Caki2 (cell line): Measurements from ENCODE around the gene TBX1. TPM values are rescaled to one million over a fixed set of nuclear protein-coding genes. Genes with fewer than 3 reads are reported as not detected.

ENCODE experiments used
- DNase-seq: peaks from one replicate; pipeline ENCODE4 v3.0.0-alpha.2; 2015; ENCODE audit warnings: low read depth
- in situ Hi-C: cut with HindIII; loops from 2 replicates; pipeline ENCODE4 v1.10.0; 2016; ENCODE audit warnings: low sequenced_read_pairs, low pct_unique_long_range_greater_than_20kb, mixed read lengths
- total RNA-seq: library from RNA; depleted of rRNA; stranded (reverse); fragments of >200 nt; shearing (Covaris generic); gene quantifications from 2 replicates; pipeline ENCODE4 v1.2.3, GENCODE V29; 2014; ENCODE audit warnings: low replicate concordance; rRNA removed

TBX1 gene
- total RNA-seq = 0.68 TPM in 1 of 2 replicates, not detected in the other

DNA sequence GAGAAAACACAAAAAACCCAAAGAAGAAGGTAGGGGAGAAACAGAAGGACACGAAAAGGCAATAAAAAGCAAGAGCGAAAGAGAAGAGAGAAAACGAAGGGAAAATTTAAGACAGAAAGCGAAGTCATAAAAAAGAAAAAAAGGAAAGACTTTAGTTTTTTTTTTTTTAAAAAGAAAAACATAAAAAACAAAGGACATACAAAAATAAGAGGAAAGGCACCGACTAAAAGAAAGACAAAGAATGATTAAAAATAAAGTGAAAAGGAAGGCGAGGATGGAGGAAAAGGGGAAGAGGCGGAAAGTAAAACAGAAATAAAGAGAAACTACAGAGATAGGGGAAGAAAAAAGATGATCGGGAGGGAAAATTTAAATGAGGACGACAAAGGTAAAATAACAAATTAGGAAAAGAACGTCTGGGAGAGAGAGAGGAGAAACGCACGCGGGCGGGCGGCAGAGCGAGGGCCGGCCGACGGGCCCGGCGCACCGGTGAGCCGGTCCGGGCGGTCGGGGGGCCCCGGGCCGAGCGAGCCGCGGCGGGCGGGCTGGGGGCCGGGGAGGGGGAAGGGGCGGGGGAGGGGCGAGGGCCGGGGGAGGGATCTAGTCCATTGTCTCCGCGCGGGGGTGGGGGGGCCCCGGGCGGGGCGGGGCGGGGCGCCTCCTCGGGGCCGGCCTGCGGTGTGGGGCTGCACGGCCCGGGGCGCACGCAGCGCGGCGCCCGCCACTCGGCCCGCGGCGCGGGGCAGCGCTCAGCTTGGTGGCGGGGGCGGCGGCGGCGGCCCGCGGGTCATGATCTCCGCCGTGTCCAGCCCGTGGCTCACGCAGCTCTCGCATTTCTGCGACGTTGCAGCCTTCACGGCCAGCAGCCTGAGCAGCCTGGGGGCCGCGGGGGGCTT lies at the start of gene TBX1:
TBX1 (plus strand) TSS at position 721 of the 893 bp plus-strand sequence; CDS start at position 787, 66 bp downstream.
- in situ Hi-C loops = no loop called here
- no peak for DNase-seq

DNA sequence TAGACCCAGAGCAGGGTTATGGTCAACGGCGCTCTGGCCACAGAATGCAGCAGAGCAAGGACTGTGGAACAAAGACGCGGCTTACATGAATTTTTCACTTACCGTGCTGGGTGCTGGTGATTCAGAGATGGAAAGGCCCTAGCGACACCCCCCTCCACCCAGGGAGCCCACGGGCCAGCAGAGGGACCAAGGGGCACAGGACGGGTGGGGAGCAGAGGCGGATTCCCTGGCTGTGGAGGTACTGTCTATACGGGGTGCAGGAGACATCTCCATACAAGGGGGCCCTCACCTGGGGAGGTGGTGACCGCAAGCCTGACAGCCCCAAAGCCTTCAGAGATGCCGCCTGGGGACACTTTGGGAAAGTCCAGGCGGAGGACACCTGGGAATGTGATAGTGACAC lies 47.3 kb upstream of the TBX1 start:
- DNase-seq = no peak
- in situ Hi-C loops = no loop called here

DNA sequence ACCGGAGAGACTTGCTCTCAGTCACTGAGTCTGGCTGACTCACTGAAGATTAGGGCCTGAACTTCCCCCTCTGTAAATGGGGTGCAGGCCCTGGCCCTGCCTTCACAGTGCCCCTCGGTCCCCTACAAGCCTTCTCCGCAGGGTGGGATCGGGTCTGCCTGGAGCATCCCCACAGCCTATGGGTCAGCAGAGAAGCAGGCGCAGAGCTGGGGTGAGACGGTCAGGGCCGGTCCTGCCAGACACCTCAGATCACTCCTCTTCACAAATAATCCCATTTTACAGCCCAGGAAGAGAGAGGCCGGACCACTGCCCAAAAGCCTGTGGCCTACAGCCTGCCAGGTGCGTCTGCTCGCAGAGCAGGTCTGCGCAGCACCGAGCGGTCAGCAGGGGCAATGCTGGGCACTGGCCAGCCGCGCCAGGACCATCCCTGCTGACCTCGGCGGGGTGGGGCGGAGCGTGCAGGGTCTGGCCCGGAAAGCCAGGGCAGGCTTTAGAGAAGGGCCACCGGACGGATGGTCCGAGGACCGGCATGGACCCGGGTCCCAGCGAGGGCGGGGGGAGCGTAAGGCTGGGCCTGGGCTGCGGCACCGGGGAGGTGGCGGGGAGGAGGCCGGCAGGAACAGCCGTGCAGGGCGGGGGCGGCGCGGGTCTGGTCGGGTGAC lies 46.8 kb upstream of the TBX1 start:
- in situ Hi-C loops = no loop called here
- DNase-seq = peak; percentile 39

DNA sequence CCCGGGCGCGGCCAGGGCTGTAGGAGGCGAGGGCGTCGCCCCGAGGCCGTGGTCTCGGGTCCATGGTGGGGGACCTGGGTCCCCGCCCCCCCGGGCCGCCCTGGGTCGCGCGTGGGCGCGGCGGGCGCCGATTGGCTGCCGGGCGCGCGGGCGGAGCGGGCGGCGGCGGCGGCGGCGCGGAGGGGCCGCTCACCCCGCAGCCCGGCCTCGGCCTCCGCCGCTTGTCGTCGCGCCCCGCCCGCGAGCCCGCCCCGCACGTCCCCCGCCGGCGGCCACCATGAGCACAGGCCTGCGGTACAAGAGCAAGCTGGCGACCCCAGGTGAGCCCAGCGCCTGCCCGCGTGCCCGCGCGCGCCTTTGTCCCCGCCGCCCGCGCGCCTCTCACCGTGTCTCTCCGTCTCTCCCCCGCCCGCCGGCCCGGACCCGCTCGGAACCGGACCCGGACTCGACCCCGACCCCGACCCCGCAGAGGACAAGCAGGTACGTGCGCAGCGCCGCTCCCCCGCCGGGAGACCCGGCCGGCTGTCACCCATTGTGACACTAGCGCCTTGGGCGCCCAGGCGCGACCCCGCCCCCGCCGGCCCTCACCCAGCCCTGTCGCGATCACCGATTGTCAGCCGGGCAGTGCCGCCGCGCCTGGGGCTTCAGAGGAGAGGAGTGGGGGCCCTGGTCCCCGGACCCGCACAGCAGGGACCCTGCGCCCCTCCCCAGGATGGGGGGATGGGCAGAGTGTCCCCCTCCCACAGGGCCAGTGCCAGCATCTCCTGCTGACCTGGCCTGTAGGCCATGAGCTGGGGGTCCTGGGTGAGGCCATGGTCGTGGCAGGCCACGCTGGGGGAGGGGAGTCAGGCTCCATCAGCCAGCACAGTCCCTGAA lies 46.0 kb upstream of the TBX1 start, which contains the start of gene SEPTIN5:
SEPTIN5 (plus strand) TSS at position 192 of the 876 bp plus-strand sequence; CDS start at position 278, 86 bp downstream.
- in situ Hi-C loops = no loop called here
- no peak for DNase-seq

DNA sequence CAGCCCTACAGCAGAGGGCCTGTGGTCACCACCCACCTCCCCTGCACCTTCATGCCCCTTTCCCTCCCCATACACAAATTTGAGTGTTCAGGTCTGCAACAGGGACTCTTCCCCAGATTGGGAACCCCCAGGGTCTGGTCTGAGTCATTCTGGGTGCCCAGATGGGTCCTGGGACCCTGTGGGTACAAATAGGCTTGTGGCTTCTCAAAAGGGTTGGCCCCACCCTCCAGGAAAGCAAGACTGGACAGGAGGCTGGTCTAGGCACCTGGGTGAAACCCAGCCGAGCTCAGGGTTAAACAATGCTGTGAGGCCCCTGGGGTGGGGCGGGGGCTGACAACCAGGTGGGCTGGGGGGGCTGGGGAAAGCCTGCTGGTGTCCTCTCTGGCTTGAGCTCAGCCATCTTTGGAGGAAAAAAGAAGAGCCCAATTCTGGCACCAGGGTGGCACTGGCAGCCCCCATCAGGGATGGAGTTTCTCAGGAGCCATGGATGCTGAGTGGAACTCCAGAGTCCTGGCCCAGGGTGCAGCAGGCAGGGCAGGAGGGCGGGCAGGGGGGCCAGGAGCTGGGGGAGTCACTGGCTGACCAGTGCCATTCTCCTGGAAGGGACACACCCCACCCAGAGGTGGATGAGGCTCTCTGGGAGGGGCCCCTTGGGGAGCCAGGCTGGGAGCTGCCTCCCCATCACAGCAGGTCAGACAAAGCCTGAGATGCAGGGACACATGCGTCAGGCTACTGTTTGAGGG lies 45.2 kb upstream of the TBX1 start:
- DNase-seq = no peak
- in situ Hi-C loops = no loop called here

DNA sequence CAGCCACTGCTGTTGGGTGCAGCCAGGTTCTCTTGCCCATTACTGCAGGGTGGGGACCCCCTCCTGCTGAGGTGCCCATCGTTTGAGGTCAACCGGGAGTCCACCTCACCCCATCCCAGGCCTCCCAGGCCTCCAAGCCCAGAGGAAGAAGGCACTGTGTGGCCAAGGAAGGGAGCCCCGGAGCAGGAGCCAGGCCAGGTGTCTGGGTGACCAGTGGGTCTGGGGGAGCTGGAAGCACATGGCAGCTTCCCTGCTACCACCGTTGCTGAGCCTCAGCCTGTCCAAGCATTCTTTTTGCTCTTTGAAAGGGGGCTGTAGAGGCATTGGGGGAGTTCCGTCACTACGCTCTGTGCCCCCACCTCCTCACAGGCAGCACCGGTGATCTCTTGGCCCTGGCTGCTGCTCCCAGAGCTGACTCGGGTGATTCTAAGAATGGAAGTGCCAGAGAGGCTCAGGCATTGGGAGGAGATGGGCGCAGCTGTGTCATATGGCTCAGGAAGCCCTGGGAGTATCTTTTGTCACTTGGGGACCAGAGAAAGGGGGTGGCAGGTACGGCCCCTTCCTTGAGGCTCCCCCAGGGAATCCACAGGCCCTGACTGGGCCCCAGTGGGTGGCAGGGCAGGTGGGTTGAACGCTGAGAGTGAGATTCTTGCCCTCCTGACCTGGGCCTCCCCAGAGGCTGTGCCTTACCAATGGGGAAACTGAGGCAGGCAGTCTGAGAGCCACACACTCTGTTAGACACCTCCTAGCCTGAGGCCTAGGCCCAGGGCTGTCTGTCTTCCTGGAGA lies 44.3 kb upstream of the TBX1 start:
- DNase-seq = no peak
- in situ Hi-C loops = no loop called here

DNA sequence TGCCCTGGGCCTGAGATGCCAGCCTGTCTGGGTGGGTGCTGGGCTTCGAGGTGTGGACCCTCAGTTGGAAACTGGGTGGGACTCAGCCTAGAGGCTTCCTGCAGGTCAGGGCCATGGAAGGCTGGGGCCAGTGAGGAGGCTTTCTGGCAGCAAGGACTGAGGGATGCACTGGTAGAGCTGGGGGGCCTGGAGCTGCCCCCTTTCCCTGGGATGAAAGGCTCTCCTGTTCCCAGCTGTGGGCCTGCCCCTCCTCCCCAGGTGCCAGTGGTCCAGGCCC lies 43.8 kb upstream of the TBX1 start:
- in situ Hi-C loops = no loop called here
- DNase-seq = no peak

DNA sequence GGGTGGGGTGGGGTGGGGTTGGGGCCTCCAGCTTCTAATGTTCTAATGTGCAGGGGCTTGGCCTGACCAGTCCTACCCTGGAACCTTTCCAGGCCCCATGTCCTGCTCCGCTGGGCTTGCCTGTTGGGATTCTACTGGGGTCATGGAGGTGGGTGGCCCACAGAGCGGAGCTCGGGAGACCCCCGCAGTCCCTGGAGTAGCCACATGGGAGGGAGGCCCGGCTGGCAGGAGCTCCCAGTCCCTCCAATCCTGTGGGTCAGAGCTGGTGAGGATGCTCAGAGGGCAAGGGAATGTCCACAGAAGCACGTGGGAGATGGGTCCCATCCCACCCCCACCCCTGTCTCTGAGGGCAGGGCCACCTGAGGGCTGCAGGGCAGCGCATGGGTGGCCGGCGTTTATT lies 43.4 kb upstream of the TBX1 start:
- DNase-seq = no peak
- in situ Hi-C loops = no loop called here

DNA sequence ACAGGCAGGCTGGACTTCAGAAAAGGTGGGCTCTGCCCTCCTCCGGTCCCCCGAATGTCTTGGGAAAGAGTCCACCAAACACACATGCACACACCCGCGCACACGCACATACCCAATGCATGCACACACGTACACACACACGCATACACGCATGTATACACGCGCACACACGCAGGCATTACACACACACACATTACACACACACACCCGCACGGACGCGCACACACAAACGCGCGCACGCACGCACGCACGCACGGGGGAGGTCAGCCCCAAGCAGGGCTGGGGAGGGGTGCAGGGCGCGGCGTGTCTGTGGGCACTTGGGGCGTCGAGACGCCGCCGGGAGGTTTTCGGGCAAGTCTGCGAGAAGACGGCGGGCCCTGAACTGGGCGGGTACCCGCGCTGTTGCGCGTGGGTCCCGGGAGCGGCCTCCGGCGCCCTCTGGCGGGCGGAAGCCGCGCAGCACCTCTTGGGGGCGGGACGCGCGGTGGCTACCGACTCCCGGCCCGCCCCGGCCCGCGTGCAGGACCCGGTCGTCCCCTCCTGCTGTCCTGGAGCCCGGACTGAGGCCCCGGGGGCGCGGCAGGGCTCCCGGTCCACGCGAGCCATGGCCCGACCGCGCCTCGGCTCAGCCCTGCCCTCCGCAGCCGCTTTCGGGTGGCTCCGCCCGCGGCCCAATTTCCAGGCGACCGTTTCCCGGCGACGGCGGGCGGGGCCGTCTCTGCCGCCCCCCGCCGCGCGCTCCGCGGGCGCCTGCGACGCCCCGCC lies 42.7 kb upstream of the TBX1 start:
- peak; percentile 78 for DNase-seq
- in situ Hi-C loops = no loop called here

DNA sequence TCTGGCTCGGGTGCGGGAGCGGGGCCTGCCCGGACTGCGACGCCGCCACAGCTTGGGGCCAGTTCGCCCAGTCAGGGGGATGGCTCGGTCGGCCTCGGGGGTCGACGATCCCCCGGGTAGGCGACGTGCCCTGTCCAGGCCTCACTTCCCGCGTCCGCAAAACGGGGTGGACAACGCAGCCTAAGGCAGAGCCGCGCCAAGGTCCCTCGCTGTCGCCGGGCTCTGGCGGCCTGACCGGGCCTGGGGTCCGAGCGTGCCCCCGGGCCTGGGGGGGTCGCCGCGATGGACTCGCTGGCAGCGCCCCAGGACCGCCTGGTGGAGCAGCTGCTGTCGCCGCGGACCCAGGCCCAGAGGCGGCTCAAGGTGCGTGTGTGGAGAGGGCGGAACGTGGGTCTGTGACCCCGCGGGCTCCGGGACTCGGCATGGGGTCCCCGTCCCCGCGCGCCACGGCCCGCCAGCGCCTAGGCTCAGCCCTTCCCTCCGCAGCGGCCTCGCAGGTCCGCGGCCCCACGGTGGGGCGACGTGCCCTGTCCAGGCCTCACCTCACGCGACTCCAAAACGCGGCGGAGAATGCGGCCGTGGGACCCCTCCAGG lies 42.0 kb upstream of the TBX1 start:
- in situ Hi-C loops = no loop called here
- DNase-seq = no peak

DNA sequence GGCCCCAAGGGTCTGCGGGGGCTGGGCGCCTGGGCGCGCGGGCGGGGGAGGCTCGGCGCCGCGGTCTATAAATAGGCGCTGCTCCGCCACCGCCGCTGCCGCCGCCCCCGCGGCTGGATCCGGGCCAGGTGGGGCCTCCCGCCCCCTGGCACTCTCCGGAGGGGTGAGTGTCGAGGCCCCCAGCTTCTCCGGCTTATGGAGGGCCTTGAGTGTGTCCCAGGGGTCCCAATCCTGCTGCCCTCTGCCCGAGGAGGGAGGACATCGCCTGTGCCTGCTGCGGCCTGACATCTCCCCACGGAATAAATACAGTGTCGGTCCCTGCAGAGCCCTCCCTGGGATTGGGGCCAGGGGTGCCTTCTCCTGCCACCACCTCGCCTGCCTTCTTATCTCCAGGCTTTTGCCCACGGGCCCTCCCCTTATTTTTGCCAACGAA lies 41.5 kb upstream of the TBX1 start:
- no peak for DNase-seq
- in situ Hi-C loops = no loop called here

DNA sequence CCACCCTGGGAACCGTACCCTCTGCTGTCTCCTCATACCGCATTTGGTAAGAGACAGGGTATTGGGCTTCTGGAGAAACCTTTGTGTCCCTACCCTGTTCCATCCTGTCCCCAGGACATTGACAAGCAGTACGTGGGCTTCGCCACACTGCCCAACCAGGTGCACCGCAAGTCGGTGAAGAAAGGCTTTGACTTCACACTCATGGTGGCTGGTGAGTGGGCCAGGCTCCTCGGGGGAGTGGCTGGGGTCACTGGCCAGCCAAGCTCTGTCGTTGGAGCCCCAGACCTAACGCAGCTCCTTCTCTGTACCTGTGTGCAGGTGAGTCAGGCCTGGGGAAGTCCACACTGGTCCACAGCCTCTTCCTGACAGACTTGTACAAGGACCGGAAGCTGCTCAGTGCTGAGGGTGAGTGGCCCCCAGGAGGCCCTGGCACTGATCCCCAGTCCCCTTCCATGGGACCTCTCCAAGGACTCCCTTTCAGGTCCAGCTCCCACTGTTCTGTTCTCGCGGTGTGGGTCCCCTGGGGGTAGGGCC lies 41.0 kb upstream of the TBX1 start:
- in situ Hi-C loops = no loop called here
- no peak for DNase-seq

DNA sequence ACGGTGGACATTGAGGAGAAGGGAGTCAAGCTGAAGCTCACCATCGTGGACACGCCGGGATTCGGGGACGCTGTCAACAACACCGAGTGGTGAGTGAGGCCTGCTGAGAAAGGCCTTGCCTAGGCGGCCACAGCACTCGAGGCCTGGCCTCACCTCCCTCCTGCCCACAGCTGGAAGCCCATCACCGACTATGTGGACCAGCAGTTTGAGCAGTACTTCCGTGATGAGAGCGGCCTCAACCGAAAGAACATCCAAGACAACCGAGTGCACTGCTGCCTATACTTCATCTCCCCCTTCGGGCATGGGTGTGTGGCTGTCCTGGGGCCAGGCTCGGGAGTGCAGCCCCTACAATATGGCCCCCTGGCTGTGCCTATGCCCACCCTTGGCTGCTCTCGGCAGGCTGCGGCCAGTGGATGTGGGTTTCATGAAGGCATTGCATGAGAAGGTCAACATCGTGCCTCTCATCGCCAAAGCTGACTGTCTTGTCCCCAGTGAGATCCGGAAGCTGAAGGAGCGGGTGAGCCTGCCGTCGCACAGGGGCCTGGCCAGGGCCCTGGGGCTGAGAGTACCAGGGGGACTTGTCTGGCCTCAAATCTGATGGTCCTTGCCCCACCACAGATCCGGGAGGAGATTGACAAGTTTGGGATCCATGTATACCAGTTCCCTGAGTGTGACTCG lies 40.3 kb upstream of the TBX1 start:
- in situ Hi-C loops = no loop called here
- DNase-seq = no peak

DNA sequence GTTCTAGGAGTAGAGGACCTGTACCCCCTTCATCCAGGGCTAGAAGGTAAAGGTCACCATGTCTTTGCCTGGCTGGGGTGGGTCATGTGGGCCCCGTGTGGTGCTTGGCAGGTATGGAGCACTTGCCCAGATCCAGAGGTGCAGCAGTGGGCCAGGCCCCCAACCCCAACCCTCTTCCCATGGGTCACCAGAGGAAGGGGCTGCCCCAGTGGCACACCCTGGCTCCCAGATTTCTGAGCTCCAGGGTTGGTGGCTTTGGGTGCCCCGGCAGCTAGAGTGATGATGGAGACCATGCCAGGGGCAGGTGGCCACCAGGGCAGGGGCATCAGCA lies 39.6 kb upstream of the TBX1 start:
- DNase-seq = no peak
- in situ Hi-C loops = no loop called here

DNA sequence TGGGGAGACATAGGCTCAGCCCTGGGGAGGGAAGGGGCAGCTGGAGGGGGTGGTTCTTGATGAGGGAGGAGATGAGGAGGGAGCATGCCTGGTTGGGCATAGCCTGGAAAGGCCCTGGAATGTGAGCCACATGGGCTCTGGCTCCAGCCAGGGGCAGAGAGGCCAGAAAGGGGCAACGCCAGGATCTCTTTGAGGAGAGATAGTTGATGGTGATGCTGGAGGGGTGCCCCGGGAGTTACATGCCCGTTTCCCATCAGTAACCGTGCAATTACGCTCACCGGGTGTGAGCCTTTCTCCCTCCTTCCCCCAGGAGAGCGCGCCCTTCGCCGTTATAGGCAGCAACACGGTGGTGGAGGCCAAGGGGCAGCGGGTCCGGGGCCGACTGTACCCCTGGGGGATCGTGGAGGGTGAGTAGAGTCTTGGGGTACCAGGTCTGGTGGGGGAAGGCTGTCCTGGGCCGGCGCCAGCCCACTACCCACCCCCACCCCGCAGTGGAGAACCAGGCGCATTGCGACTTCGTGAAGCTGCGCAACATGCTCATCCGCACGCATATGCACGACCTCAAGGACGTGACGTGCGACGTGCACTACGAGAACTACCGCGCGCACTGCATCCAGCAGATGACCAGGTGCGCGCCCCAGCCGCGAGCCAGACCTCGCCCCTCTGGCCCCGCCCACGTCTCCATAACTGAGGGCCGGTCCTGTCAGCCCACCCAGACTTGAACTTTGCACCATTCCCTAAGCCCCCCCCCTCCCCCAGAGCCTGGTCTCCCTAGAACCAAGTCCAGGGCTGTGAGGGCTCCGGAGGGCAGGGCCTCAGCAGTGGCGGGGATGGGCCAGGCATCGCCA lies 39.0 kb upstream of the TBX1 start:
- in situ Hi-C loops = no loop called here
- DNase-seq = no peak
